Measurements from ENCODE around the gene DPH3. TPM values are rescaled to one million over a fixed set of nuclear protein-coding genes. Genes with fewer than 3 reads are reported as not detected.

The DPH3 gene
- total and polyA plus RNA-seq, 10 of the 15 experiments (the other 5 are each of a cell fraction or from before 2014, with no cell fraction given): 10.8 to 71.8 (median 23.4) TPM

- DNase-seq (ENCODE audit: low read depth, low spot score) (no peak), FAIRE-seq (no peak), ATAC-seq (no peak)
- TF ChIP-seq NRF1 (conservative IDR thresholded peaks at IDR 0.05; ENCODE audit: low read depth, low read length) (no peak), PRDM15 (CRISPR knock-in tag; IDR thresholded peaks at IDR 0.05) (no peak), BMI1 (IDR thresholded peaks at IDR 0.05; ENCODE audit: borderline replicate concordance) (no peak), ZBED1 (IDR thresholded peaks at IDR 0.05; ENCODE audit: borderline replicate concordance) (no peak), SMAD5 (IDR thresholded peaks at IDR 0.05; ENCODE audit: low read depth) (no peak)
- H3K9ac ChIP-seq (ENCODE audit: control insufficient read depth, insufficient read depth, low read length): no peak overlapping the region
- no peak overlapping the region for H3K4me2 ChIP-seq (ENCODE audit: control insufficient read depth, insufficient read depth)
- SMC1A ChIA-PET (ENCODE audit: uncharacterized antibody, unreplicated experiment): interaction anchor here (0.7 to 1.7 kb wide), 4 partner anchors 11 to 115 kb away, joined by 3 to 4 read pairs (median 3); partner anchors contain the start of genes DPH3 and OXNAD1
- in situ Hi-C loops (cut with MboI) (loop anchor here (10.0 to 25.0 kb wide), 3 partner anchors 614 to 932 kb away; no protein-coding TSS in a partner anchor), intact Hi-C loops (cut with micrococcal nuclease; ENCODE audit: unreplicated experiment) (no loop called here)
- H3K9me3 ChIP-seq (replicated peaks; ENCODE audit: control insufficient read depth, insufficient read depth, low read length): no peaks in the 10 kb centered on the region
- POLR2A ChIA-PET: no interaction called here
- H3K27ac ChIP-seq (ENCODE audit: control insufficient read depth, insufficient read depth): no peak overlapping the region
- BruUV-seq (replicated peaks): no TSS peak
- CTCF ChIA-PET: interaction anchor here (1.1 to 3.0 kb wide), 3 partner anchors 9 to 16 kb away, joined by 3 to 14 read pairs (median 6); partner anchors contain the start of genes DPH3 and OXNAD1
- H3K36me3 ChIP-seq (ENCODE audit: control insufficient read depth in 2 of 2, insufficient read depth in 2 of 2, low read length in 1 of 2): peaks cover 0 to 5% of the 10 kb centered on the region in 2 experiments; a peak in 3 of 4 replicates
- H4K20me1 ChIP-seq (ENCODE audit: control insufficient read depth, insufficient read depth): no peaks in the 10 kb centered on the region
- H3K4me3 ChIP-seq: no peak overlapping the region
- RAD21 ChIA-PET (ENCODE audit: unreplicated experiment): no interaction called here
- no peak overlapping the region for H2AFZ ChIP-seq (ENCODE audit: control insufficient read depth, low read depth, low read length)
- no peaks in the 10 kb centered on the region for H3K79me2 ChIP-seq (ENCODE audit: control insufficient read depth, insufficient read depth, low read length)
- no peaks in the 10 kb centered on the region for H3K27me3 ChIP-seq (replicated peaks in 1 of 2; ENCODE audit: control insufficient read depth in 2 of 2, insufficient read depth in 2 of 2, low read length in 1 of 2)
- no peaks in the 10 kb centered on the region for H3K4me1 ChIP-seq (ENCODE audit: control insufficient read depth, insufficient read depth, low read length)
- 97% methylated on average over 2 of the region's 2 CpGs for WGBS (ENCODE audit: insufficient coverage, insufficient replicate concordance, low lambda C conversion rate, missing lambda C conversion rate)
Measured at GRCh38 chr3:16280671-16281070, 15.9 kb upstream of the DPH3 start.

Data from GM12878 (cell line).